A673 (cell line): ENCODE measurements around the gene RER1.

Source experiments
- EZH2 ChIP-seq: fragments of 200-600 bp; sonication (generic); IDR thresholded peaks from 2 replicates; pipeline ENCODE4 v1.6.1; 2017; ENCODE audit warnings: borderline replicate concordance, low read depth, mild to moderate bottlenecking, mixed read lengths, antibody characterized with exemption, low read length; ENCODE audit not compliant: poor library complexity, severe bottlenecking
- TF ChIP-seq, protein P1 (sequence below): fragments of 300-800, 200-600 bp; sonication (generic); conservative IDR thresholded peaks from 2 replicates; pipeline ENCODE4 v1.5.1; 2017; ENCODE audit warnings: low read depth, mild to moderate bottlenecking, antibody characterized with exemption, low read length, moderate library complexity, mixed read lengths

DNA sequence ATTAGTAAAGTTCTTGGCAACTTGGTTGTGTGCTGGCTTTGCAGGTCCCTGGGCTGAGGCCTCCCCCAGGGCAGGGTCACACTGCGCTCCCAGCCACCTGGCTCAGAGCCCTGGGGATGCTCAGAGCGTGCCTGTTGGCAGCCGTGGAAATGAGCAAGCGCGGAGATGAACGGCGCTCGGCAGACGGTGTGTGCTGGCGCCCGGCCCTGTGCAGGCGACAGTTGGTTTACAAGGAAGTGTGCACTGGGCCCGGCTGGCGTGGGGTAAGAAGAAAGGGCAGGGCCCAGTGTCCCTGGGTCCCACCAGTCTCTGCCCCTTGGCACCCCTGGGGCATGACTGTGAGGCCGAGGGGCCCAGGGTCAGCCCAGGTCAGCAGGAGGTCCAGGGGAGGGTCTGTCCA, 46.4 kb downstream of the RER1 start:
- TF ChIP-seq, protein P1, sequence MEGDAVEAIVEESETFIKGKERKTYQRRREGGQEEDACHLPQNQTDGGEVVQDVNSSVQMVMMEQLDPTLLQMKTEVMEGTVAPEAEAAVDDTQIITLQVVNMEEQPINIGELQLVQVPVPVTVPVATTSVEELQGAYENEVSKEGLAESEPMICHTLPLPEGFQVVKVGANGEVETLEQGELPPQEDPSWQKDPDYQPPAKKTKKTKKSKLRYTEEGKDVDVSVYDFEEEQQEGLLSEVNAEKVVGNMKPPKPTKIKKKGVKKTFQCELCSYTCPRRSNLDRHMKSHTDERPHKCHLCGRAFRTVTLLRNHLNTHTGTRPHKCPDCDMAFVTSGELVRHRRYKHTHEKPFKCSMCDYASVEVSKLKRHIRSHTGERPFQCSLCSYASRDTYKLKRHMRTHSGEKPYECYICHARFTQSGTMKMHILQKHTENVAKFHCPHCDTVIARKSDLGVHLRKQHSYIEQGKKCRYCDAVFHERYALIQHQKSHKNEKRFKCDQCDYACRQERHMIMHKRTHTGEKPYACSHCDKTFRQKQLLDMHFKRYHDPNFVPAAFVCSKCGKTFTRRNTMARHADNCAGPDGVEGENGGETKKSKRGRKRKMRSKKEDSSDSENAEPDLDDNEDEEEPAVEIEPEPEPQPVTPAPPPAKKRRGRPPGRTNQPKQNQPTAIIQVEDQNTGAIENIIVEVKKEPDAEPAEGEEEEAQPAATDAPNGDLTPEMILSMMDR, result no peak
- TF ChIP-seq EZH2, result no peak
